Endometrium (tissue), 2 donors: ENCODE measurements around the gene CYP4F3.
"Not testable (repeated sequence)": the region's sequence is repeated elsewhere in the genome, so short reads cannot be mapped to it uniquely, and the experiment has no call there.

Experiments used
- FAIRE-seq: peaks from 2 replicates; lab custom pipeline; 2012; peaks lifted over from hg19 to GRCh38; lab: Jason Lieb, UNC
- donor health status: control.
- donor health status: control.

The CYP4F3 gene

GRCh38 chr19:15666883-15667282 lies 26.2 kb downstream of the CYP4F3 start:
- FAIRE-seq, result no peak

DNA sequence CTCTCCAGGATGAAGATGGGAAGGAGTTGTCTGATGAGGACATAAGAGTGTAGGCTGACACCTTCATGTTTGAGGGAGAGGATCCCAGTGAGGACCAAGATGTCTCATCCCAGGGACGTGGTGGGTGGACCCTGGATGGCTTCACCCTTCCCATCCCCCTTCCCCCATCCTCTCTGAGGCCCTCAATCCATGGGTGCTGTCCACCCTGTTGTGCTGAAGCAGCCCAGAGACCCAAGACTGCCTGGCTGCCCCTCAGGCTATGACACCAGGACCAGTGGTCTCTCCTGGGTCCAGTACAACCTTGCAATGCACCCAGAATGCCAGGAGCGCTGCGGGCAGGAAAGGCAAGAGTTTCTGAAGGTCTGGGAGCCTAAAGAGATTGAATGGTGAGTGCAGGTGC lies 28.7 kb downstream of the CYP4F3 start:
- FAIRE-seq, result no peak

GRCh38 chr19:15669891-15670290 lies 29.2 kb downstream of the CYP4F3 start:
- FAIRE-seq, result no peak

- FAIRE-seq, result no peak
Observed at GRCh38 chr19:15671237-15671821, 30.6 kb downstream of the CYP4F3 start.

- no peak for FAIRE-seq
Observed at GRCh38 chr19:15671891-15672579, 31.3 kb downstream of the CYP4F3 start.

DNA sequence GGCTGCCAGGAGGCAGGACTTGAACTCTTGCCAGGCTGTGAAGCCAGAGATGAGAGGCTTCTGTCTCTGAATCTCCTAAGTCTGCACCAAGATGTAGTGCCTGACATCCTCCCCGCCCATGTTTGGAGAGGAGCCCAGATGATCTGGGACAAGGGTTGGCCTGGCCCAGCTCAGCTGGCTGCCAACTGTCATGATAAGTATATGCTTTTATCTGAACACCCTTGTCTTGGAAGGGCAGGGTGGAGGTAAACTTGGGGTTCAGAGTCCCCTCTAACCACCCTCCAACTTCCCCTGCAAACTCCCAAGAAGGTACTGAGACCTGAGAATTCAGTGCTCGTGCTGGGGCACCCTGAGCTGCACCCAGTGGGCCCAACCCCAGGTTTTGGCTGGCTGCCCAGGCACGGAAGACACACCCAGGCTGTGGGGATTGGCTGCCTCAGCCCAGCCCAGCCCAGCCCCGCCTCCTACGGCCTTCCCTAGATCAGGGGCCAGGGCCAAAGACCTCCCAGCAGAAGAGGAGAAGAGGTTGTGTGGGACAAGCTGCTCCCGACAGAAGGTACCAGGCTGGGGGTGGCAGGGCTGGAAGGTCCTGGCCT lies 32.0 kb downstream of the CYP4F3 start, which contains the start of gene CYP4F12:
Gene CYP4F12, plus strand, starts transcription at position 508 of the 596 bp plus-strand sequence. CDS start 443 bp downstream, outside the sequence.
- no peak for FAIRE-seq

DNA sequence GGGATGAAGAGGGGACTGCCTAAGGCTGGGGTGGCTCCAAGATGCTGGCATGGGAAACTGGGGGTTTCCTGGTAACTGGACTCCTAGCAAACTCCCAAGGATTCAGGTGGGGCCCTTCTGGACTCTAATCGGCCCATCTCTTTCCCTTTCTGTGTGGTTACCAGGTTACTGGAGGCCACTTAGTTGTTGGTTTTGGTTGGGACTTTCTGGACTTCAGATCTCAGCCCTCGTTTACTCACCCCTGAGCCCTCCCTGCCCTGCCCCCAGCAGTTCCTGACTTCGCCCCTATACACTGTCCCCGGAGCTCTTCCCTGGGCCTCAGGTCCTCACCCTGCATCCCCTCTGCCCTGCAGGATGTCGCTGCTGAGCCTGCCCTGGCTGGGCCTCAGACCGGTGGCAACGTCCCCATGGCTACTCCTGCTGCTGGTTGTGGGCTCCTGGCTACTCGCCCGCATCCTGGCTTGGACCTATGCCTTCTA lies 32.5 kb downstream of the CYP4F3 start:
- no peak for FAIRE-seq

DNA sequence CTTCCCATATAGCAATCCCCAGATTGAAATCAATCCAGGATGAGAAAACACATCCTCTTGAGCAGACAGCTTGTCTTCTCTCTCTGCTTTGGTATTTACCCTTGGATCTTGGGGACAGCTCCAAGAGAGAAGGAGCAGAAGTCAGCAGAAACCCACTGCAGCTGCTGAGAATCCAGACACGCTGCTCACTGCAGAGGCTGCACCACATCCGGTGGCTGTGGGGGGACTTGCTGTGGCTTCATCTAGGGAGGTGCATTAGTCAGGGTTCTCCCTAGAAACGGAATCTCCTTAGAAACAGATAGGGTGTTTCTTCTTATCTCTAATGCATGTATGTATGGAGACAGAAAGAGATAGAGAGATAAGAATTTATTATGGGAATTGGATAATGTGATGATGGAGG lies 34.9 kb downstream of the CYP4F3 start:
- FAIRE-seq, result no peak

- no peak for FAIRE-seq
Observed at GRCh38 chr19:15679089-15679488, 38.4 kb downstream of the CYP4F3 start.

- FAIRE-seq, result not testable (repeated sequence)
Observed at GRCh38 chr19:15679865-15680264, 39.2 kb downstream of the CYP4F3 start.

GRCh38 chr19:15680478-15681322 lies 40.0 kb downstream of the CYP4F3 start:
- no peak for FAIRE-seq

GRCh38 chr19:15683411-15683810 lies 42.7 kb downstream of the CYP4F3 start:
- no peak for FAIRE-seq

GRCh38 chr19:15684828-15685227 lies 44.1 kb downstream of the CYP4F3 start:
- no peak for FAIRE-seq

DNA sequence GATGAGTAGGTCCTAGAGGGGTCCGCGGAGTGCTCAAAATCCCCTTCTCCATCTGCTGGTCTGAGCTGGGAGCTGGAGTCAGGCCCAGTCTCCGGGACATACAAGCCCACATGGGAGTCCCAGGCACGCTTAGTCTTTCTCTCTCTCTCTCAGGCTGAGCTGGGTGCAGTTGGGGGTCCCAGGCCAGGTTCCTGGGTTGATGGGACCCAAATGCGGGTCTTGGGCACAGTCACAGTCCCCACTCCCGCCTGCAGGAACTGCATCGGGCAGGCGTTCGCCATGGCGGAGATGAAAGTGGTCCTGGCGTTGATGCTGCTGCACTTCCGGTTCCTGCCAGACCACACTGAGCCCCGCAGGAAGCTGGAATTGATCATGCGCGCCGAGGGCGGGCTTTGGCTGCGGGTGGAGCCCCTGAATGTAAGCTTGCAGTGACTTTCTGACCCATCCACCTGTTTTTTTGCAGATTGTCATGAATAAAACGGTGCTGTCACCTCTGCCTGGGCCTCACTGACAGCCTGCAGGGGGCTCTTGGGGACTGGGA lies 56.0 kb downstream of the CYP4F3 start:
- no peak for FAIRE-seq

GRCh38 chr19:15701757-15702533 lies 61.2 kb downstream of the CYP4F3 start:
- FAIRE-seq, result no peak

DNA sequence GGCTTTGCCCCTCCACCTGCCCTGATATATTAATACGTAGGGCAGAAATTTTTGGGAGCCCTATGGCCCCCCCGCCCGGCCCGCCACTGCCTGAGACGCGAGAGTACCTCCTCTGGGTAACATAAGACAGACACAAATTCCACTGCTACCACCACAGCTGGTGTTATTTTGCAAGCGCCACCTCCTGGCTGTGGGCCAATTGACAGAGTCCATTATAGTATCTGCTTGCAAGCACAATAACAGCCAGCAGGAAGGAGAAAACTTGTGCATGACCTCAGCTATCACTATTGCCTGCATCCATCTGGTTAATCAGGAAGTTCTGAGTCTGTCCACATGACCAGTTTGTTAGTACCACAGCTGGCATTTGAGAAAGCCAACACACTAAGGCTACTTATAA lies 61.8 kb downstream of the CYP4F3 start:
- no peak for FAIRE-seq
